Measurements from ENCODE around the gene MUC5B. TPM values are rescaled to one million over a fixed set of nuclear protein-coding genes. Genes with fewer than 3 reads are reported as not detected.

The MUC5B gene
- total and polyA plus RNA-seq, 4 donors: 0.17 to 0.95 (median 0.50) TPM; not detected in 1

DNA sequence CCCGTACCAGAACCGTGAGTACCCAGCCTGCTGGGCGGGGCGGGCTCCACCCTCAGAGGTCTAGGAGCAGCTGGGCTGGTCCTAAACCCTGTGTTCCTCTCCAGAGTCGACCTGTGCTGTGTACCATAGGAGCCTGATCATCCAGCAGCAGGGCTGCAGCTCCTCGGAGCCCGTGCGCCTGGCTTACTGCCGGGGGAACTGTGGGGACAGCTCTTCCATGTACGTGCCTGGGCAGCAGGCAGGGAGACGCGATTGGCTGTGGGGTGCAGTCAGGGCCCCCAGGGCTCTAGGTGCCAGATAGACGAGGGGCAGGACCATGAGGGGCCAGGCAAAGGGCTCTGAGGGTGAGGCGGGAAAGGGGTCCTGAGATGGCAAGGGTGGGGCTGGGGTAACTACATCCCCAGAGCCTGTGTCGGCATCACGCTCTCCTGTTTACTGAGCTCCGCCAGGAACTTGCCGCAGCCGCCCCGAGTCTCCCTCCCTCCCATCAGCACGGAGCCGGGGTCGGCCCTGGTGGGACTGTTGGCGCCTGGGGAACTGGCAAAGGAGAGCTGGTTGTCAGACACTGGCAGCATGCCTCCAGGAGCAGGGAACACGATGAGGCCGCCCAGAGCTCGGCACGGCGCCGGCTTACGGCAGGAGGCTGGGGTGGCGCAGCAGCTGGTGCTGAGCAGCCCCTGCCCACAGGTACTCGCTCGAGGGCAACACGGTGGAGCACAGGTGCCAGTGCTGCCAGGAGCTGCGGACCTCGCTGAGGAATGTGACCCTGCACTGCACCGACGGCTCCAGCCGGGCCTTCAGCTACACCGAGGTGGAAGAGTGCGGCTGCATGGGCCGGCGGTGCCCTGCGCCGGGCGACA is 22.9 kb upstream of the MUC5B start:
- no peaks in the 10 kb centered on the region for H3K36me3 ChIP-seq (ENCODE audit: control insufficient read depth in 4 of 4, insufficient read depth in 3 of 4, low read depth in 1 of 4, low read length in 3 of 4)
- no peak overlapping the region for H3K9ac ChIP-seq (ENCODE audit: low read depth in 1 of 2, low read length in 2 of 2)
- H3K4me1 ChIP-seq (ENCODE audit: control insufficient read depth in 4 of 4, insufficient read depth in 4 of 4, low read length in 3 of 4): peaks cover 0 to 1% (median 0%) of the 10 kb centered on the region in 4 donors
- H3K9me3 ChIP-seq (ENCODE audit: control insufficient read depth in 4 of 4, low read length in 3 of 4): no peaks in the 10 kb centered on the region
- H3K4me3 ChIP-seq (ENCODE audit: low read depth in 1 of 3, low read length in 3 of 3): no peak overlapping the region
- no peak for DNase-seq (ENCODE audit: low spot score)
- H3K27me3 ChIP-seq (ENCODE audit: control insufficient read depth in 4 of 4, insufficient read depth in 4 of 4, low read length in 3 of 4): peaks cover 0 to 2% (median 0%) of the 10 kb centered on the region in 4 donors
- WGBS: 67% methylated on average over 47 of the region's 47 CpGs
- TF ChIP-seq, protein P1, sequence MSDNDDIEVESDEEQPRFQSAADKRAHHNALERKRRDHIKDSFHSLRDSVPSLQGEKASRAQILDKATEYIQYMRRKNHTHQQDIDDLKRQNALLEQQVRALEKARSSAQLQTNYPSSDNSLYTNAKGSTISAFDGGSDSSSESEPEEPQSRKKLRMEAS (IDR thresholded peaks at IDR 0.05): no peak
- TF ChIP-seq TAF1 (conservative IDR thresholded peaks at IDR 0.05) (no peak), RAD21 (IDR thresholded peaks at IDR 0.05) (no peak), RXRA (IDR thresholded peaks at IDR 0.05) (no peak), HNF4G (IDR thresholded peaks at IDR 0.05) (no peak), YY1 (IDR thresholded peaks at IDR 0.05) (no peak), SP1 (IDR thresholded peaks at IDR 0.05) (no peak), HNF4A (conservative IDR thresholded peaks at IDR 0.05) (no peak), FOXA1 (IDR thresholded peaks at IDR 0.05) (no peak), JUND (IDR thresholded peaks at IDR 0.05) (no peak), FOXA2 (IDR thresholded peaks at IDR 0.05) (no peak), NR2F2 (IDR thresholded peaks at IDR 0.05) (no peak), GABPA (IDR thresholded peaks at IDR 0.05 in 1 of 2, conservative IDR thresholded peaks at IDR 0.05 in 1 of 2) (no peak), EGR1 (IDR thresholded peaks at IDR 0.05; ENCODE audit: low read depth in 2 of 2) (no peak)
- TF ChIP-seq, protein P2, sequence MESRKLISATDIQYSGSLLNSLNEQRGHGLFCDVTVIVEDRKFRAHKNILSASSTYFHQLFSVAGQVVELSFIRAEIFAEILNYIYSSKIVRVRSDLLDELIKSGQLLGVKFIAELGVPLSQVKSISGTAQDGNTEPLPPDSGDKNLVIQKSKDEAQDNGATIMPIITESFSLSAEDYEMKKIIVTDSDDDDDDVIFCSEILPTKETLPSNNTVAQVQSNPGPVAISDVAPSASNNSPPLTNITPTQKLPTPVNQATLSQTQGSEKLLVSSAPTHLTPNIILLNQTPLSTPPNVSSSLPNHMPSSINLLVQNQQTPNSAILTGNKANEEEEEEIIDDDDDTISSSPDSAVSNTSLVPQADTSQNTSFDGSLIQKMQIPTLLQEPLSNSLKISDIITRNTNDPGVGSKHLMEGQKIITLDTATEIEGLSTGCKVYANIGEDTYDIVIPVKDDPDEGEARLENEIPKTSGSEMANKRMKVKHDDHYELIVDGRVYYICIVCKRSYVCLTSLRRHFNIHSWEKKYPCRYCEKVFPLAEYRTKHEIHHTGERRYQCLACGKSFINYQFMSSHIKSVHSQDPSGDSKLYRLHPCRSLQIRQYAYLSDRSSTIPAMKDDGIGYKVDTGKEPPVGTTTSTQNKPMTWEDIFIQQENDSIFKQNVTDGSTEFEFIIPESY (IDR thresholded peaks at IDR 0.05): no peak
- TF ChIP-seq, protein P3, sequence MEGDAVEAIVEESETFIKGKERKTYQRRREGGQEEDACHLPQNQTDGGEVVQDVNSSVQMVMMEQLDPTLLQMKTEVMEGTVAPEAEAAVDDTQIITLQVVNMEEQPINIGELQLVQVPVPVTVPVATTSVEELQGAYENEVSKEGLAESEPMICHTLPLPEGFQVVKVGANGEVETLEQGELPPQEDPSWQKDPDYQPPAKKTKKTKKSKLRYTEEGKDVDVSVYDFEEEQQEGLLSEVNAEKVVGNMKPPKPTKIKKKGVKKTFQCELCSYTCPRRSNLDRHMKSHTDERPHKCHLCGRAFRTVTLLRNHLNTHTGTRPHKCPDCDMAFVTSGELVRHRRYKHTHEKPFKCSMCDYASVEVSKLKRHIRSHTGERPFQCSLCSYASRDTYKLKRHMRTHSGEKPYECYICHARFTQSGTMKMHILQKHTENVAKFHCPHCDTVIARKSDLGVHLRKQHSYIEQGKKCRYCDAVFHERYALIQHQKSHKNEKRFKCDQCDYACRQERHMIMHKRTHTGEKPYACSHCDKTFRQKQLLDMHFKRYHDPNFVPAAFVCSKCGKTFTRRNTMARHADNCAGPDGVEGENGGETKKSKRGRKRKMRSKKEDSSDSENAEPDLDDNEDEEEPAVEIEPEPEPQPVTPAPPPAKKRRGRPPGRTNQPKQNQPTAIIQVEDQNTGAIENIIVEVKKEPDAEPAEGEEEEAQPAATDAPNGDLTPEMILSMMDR (IDR thresholded peaks at IDR 0.05; ENCODE audit: low read depth, low read length, missing input control): no peak
- TF ChIP-seq, protein P4, sequence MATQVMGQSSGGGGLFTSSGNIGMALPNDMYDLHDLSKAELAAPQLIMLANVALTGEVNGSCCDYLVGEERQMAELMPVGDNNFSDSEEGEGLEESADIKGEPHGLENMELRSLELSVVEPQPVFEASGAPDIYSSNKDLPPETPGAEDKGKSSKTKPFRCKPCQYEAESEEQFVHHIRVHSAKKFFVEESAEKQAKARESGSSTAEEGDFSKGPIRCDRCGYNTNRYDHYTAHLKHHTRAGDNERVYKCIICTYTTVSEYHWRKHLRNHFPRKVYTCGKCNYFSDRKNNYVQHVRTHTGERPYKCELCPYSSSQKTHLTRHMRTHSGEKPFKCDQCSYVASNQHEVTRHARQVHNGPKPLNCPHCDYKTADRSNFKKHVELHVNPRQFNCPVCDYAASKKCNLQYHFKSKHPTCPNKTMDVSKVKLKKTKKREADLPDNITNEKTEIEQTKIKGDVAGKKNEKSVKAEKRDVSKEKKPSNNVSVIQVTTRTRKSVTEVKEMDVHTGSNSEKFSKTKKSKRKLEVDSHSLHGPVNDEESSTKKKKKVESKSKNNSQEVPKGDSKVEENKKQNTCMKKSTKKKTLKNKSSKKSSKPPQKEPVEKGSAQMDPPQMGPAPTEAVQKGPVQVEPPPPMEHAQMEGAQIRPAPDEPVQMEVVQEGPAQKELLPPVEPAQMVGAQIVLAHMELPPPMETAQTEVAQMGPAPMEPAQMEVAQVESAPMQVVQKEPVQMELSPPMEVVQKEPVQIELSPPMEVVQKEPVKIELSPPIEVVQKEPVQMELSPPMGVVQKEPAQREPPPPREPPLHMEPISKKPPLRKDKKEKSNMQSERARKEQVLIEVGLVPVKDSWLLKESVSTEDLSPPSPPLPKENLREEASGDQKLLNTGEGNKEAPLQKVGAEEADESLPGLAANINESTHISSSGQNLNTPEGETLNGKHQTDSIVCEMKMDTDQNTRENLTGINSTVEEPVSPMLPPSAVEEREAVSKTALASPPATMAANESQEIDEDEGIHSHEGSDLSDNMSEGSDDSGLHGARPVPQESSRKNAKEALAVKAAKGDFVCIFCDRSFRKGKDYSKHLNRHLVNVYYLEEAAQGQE (IDR thresholded peaks at IDR 0.05): no peak
- H3K27ac ChIP-seq (ENCODE audit: low read depth in 1 of 2, low read length in 2 of 2): no peak overlapping the region

All from liver (tissue), 9 donors.